Stimulated activated CD8-positive, alpha-beta memory T cell treated with anti-CD3 and anti-CD28 coated beads, Interleukin-7, amount 100 ng/mL, for 4 hours (primary cell): ENCODE measurements around the gene AGBL4.
"Not testable (repeated sequence)": the region's sequence is repeated elsewhere in the genome, so short reads cannot be mapped to it uniquely, and the experiment has no call there.

ENCODE experiments used
- DNase-seq, 2 donors: peaks; one replicate each; pipeline ENCODE4 v3.0.0-alpha.2; 2020; ENCODE audit warnings: low read depth in 2 of 2

Gene AGBL4

GRCh38 chr1:50023292-50024159 lies at the start of gene AGBL4:
TSS of gene AGBL4 (minus strand) at chr1:50023954.
- no peak for DNase-seq

GRCh38 chr1:50066806-50067205 lies 43.1 kb upstream of the AGBL4 start:
- no peak for DNase-seq

DNA sequence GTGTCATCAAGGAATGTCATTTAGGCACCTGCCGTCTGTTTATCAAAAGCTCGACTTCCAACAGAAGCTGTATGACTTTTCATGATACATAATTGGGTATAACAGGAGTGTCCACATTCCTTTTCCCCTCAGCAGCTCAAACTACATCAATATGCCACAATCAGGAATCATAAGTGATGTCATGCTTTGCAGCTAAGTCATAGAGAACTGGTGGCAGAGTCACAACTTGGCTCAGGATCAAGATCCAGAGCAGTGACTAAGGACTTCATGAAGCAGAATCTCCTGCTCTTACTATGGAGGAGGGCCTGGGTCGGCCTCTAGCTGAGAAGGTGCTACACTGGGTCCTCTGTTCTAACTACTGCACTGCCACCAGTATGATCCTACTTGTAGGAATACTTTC lies 36.5 kb upstream of the AGBL4 start:
- no peak for DNase-seq

GRCh38 chr1:50048791-50049190 lies 25.0 kb upstream of the AGBL4 start:
- DNase-seq, result no peak

DNA sequence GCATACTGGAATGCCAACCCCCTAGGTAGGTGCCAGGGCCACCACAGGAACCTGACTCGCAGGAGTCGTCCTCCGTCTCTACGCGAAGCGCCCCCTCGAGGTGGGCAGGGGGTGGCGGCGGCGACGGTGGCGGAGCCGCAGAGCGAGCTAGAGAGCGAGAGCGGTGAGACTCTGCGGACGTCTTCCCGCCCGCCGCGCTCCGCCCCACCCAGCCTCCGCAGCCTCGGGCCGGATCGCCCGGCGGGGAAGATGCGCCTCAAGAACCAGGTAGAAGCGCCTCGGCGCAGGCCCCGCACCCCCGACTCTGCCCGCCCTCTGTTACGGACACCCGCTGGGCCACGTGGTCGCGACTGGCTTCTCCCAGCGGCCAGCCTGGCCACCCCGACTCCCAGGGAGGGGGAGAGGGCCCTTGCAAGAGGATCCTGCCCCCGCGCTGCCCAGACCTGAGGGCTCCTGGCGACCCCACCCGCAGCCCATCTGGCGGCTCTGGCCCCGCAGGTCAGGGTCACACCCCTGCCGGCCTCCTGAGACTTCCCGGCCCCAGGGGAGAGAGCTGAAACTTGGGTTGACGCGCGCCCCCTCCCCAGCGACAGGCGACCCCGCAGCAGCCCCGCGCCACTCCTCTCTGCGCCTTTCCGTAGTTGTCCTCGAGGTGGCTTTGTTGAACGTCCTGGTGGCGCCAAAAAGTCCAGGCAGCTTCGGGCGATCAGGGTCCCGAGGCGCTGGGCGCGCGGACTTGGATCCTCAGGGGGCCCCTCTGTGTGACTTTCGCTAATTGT lies 24.4 kb upstream of the AGBL4 start:
- no peak for DNase-seq

DNA sequence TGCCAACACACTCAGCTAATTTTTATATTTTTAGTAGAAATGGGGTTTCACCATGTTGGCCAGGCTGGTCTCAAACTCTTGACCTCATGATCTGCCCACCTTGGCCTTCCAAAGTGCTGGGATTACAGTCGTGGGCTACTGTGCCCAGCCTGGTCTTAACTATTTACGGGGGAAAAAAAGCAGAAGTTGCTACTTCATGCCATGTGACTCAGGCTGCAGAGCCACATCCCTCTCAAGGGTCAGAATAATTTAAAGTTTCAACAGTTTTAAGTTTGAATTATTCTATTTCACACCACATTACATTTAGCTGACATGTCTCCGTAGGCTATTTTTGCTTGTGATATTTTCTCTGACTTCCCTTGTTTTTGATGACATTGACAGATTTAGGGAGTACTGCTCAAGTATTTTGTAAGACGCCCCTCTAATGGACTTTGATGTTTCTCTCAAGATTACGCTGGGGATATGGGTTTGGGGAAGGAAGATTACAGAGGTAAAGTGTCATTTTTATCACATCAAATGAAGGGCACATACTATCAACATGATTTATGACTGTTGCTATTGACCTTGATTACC lies 14.6 kb upstream of the AGBL4 start:
- no peak for DNase-seq

- no peak for DNase-seq
Observed at GRCh38 chr1:50027794-50028193, 4.0 kb upstream of the AGBL4 start.

GRCh38 chr1:49995734-49996133 lies 28.0 kb downstream of the AGBL4 start:
- no peak for DNase-seq

DNA sequence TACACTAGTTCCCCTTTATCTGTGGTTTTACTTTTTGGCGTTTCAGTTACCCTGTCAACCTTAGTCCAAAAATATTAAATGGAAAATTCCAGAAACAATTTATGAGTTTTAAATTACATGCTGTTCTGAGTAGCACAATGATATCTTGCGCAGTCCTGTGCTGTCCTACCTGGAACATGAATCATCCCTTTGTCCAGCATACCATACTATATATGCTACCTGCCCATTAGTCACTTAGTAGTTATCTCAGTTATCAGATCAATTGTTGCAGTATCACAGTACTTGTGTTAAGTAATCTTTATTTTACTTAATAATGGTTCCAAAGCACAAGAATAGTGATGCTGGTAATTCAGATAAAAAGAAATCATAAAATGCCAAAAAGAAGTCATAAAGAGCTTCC lies 52.7 kb downstream of the AGBL4 start:
- DNase-seq, result no peak

DNA sequence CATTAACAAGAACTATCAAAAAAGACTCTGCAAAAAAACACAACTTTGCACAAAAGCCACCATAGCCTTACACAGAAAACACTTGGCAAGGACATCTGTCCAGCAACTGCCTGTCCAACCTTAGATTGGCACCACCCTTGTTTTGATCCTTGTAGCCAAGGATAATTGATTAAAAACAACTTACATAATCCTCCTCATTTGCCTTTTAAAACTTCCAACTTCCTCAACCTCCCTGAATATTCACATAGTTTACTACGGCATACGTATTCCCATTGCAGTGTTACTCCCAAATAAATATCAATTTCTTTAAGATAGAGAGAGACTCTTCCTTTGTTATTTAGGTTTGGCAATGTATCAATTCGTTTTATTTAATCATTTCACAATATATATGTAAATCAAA lies 72.4 kb downstream of the AGBL4 start:
- no peak for DNase-seq

DNA sequence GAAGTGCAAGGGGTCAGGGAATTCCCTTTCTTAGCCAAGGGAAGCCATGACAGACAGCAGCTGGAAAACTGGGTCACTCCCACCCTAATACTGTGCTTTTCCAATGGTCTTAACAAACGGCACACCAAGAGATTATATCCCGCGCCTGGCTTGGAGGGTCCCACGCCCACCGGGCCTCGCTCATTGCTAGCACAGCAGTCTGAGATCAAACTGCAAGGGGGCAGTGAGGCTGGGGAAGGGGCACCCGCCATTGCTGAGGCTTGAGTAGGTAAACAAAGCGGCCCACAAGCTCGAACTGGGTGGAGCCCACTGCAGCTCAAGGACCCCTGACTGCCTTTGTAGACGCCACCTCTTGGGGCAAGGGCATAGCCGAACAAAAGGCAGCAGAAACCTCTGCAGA lies 108.5 kb downstream of the AGBL4 start:
- not testable (repeated sequence) for DNase-seq

DNA sequence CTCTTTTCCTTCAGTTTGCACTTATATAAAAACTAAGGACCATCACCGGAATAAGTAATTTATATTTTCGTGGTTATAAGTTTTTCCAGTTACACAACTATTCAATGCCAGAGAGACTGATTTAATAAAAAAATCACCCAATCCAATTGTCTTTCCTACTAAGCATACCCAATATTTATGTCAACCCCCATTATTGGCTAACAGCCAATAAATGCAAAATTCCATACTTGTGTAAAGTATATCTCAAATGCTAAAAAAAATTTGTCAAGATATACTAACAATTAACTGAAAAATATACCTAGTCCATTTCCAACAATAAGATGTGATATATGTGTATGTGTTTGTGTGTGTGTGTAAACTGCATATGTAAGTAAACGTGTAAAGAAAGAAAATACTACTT lies 117.4 kb downstream of the AGBL4 start:
- no peak for DNase-seq

- DNase-seq, result no peak
Observed at GRCh38 chr1:49864581-49864980, 159.2 kb downstream of the AGBL4 start.

DNA sequence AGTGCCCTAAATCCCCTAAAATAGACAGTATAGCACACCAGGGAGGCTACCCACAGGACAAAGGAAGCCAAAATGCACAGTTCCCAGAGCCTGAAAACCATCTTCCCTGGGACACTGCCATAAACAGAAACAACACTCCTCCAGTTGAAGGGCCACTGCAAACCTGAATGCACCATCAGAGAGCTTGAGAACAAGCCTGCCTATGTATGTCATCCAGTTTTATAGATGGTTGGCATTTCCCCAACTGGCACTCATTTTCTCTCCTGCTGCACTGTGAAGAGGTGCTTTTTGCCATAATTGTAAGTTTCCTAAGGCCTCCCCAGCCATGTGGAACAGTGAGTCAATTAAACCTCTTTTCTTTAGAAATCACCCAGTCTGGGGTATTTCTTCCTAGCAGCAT lies 169.0 kb downstream of the AGBL4 start:
- DNase-seq, result no peak

GRCh38 chr1:49842596-49842995 lies 181.2 kb downstream of the AGBL4 start:
- no peak for DNase-seq

GRCh38 chr1:49841767-49842166 lies 182.0 kb downstream of the AGBL4 start:
- DNase-seq, result no peak

DNA sequence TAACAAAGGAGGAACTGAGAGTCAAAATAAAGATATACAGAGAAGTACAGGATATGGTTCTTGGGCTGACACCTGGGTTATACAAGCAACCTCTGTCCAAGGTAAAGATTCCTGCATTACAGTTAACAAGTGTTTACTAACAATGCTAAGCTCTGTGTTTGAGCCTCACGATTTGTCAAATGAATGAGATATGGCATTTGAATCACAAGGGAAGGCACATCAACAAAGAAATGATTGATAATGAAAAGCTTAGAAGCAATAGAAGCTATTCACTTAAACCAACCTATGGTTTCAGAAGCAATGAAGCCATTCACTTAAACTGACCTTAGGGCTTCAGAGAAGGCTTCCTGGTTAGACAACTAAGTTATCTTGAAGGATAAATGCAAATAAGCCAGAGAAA lies 199.5 kb downstream of the AGBL4 start:
- DNase-seq, result no peak

- DNase-seq, result no peak
Observed at GRCh38 chr1:49817681-49818080, 206.1 kb downstream of the AGBL4 start.

- not testable (repeated sequence) for DNase-seq
Observed at GRCh38 chr1:49787013-49787412, 236.7 kb downstream of the AGBL4 start.

- no peak for DNase-seq
Observed at GRCh38 chr1:49765034-49765433, 258.7 kb downstream of the AGBL4 start.

DNA sequence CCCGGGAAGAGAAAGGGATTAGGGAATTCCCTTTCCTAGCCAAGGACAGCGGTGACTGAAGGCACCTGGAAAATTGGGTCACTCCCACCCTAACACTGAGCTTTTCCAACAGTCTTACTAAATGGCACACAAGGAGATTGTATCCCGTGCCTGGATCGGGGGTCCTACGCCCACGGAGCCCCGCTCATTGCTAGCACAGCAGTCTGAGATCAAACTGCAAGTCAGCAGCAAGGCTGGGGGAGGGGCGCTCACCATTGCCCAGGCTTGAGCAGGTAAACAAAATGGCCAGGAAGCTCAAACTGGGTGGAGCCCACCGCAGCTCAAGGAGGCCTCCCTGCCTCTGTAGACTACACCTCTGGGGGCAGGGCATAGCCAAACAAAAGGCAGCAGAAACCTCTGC lies 285.6 kb downstream of the AGBL4 start:
- not testable (repeated sequence) for DNase-seq

DNA sequence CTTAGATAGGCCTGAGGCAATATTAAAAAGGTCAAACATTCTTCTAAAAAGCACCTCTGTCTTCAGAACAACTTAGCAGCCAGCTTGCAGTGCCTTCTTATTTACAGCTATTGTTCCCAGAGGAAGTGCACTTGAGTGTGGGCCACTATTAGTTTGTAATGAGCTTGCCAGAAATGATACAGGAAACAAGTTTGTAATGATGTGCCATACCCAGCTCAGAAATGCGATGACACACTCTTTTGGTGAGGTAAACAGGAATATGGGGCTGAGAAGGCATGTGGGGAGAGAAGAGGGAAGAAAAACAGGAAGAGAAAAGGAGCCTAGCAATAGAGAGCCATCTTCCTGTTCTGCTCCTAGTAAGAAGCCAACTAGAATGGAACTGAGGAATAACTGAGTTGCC lies 295.4 kb downstream of the AGBL4 start:
- DNase-seq, result no peak

DNA sequence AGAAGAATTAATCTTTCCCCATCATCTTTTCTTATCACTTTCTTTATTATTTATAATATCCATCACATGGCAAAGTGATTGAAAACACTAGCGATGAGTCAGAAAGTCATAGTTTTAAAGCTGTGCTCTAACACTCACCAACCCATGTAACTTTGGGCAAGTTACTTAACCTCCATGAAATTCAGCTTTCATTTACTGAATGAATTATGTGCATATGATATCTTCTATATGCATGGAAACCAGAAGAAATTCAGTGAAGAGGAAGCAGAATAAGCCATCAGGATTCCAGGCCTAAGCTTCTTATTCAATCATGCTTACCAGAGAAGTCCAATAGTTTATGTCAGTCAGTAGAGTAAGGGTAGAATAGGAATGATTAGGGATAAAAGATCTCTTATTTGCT lies 300.1 kb downstream of the AGBL4 start:
- DNase-seq, result no peak
